BJ (cell line): Measurements from ENCODE around the gene MNS1. TPM values are rescaled to one million over a fixed set of nuclear protein-coding genes. Genes with fewer than 3 reads are reported as not detected.

ENCODE experiments used
- CTCF ChIA-PET: fragments of 350-600 bp; formaldehyde crosslinking; extraction: SDS; loops from one replicate; lab custom pipeline; 2021; ENCODE audit warnings: antibody characterized with exemption, inconsistent platforms; lab: Yijun Ruan, JAX
- POLR2A ChIA-PET: fragments of 300-600 bp; sonication (Branson Sonifier 250); formaldehyde crosslinking; extraction: SDS; loops from one replicate; lab custom pipeline; 2021; ENCODE audit warnings: antibody characterized with exemption; lab: Charles Lee
- DNase-seq: peaks from one replicate; pipeline ENCODE4 v3.0.0-alpha.2; 2011; ENCODE audit warnings: low read depth
- H3K27me3 ChIP-seq: 2 replicates; pipeline ENCODE4 v1.6.0; 2011; ENCODE audit warnings: low read length; ENCODE audit not compliant: control insufficient read depth, insufficient read depth
- H3K36me3 ChIP-seq: 2 replicates; pipeline ENCODE4 v1.5.1; 2011; ENCODE audit warnings: low read length; ENCODE audit not compliant: control insufficient read depth, insufficient read depth
- H3K4me3 ChIP-seq: 2 replicates; pipeline ENCODE4 v1.5.1; 2011; ENCODE audit warnings: low read depth, mild to moderate bottlenecking, control low read depth, low read length
- polyA plus RNA-seq: library from polyadenylated mRNA; depleted of rRNA; stranded (reverse); fragments of >200 nt; gene quantifications from 2 replicates; pipeline ENCODE4 v1.2.3, GENCODE V29; 2011
- TF ChIP-seq, protein P1 (sequence below): IDR thresholded peaks from 2 replicates; pipeline ENCODE4 v1.5.1; 2011; ENCODE audit warnings: low read depth, mild to moderate bottlenecking, control low read depth, inconsistent platforms, low read length, moderate library complexity; ENCODE audit not compliant: insufficient read depth

MNS1 gene
- polyA plus RNA-seq, 1 experiment = 0.32 TPM

DNA sequence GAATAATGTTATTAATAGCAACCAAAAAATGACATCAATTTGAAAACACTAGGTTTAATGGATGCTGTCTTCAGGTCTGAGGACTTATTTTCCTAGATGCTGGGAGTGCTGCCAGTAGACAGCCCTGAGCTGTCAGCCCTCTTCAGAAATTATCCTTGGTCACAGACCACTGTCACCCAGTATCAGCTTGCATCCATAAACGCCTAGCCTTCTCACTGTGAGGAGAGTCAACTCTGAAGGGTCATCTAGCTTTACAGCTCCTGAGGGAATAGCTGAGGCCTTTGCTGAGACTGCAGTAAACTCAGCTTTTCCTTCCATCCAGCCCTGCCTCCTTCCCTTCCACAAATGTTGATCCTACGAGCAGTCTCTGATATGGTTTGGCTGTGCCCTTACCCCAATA is 19.4 kb upstream of the MNS1 start:
- TF ChIP-seq, protein P1, sequence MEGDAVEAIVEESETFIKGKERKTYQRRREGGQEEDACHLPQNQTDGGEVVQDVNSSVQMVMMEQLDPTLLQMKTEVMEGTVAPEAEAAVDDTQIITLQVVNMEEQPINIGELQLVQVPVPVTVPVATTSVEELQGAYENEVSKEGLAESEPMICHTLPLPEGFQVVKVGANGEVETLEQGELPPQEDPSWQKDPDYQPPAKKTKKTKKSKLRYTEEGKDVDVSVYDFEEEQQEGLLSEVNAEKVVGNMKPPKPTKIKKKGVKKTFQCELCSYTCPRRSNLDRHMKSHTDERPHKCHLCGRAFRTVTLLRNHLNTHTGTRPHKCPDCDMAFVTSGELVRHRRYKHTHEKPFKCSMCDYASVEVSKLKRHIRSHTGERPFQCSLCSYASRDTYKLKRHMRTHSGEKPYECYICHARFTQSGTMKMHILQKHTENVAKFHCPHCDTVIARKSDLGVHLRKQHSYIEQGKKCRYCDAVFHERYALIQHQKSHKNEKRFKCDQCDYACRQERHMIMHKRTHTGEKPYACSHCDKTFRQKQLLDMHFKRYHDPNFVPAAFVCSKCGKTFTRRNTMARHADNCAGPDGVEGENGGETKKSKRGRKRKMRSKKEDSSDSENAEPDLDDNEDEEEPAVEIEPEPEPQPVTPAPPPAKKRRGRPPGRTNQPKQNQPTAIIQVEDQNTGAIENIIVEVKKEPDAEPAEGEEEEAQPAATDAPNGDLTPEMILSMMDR = no peak
- CTCF ChIA-PET = interaction anchor here (0.6 to 1.0 kb wide), 3 partner anchors 10 to 885 kb away, joined by 3 to 4 read pairs (median 4); no protein-coding TSS in a partner anchor
- Histone ChIP-seq H3K36me3 (no peaks in the 10 kb centered on the region), H3K4me3 (no peak overlapping the region), H3K27me3 (no peaks in the 10 kb centered on the region; the same call in 1 of the 2 replicates)
- POLR2A ChIA-PET = no interaction called here
- DNase-seq = no peak

DNA sequence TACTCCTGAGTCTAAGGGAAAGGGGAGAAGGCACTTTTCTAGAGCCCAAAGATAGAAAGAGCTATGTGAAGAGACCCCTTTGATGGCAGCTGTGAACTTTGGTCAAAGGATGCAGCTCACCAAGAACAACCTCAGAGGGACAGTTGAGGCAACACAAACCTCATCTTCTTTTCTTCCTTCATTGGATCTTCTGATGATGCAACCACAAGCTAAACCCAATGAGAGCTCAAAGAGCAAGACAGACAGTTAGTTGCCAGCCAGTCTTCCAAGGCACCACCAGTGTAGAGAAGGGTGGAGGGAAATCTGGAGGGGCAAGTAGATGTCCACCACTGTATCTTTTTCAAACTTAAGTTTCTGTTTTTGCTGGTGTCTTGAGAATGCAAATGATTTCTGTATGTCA is 10.4 kb upstream of the MNS1 start:
- POLR2A ChIA-PET = no interaction called here
- DNase-seq = no peak
- TF ChIP-seq, protein P1 = no peak
- Histone ChIP-seq H3K36me3 (no peaks in the 10 kb centered on the region), H3K27me3 (peaks cover 6% of the 10 kb centered on the region), H3K4me3 (no peak overlapping the region)
- CTCF ChIA-PET = no interaction called here

DNA sequence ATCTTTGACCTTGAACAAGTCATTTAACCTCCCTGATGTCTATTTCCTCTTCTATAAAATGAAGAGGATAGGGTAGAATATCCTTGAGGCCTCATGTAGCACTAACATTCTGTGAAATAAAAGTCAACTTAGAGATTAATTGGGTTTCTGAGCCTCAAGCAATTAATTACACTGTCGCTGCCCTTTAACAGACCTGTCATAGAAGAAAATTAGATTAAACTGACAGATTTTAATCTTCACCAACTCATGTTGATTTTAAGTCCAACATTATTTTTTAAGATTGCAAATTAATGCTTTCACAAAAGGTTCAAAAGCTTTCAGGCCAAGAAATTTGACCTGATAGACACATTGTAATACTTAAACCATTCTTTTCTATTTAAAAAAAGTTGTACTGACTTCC is 8.1 kb upstream of the MNS1 start:
- TF ChIP-seq, protein P1 = no peak
- no peaks in the 10 kb centered on the region for H3K36me3 ChIP-seq
- ChIA-PET CTCF (no interaction called here), POLR2A (no interaction called here)
- H3K27me3 ChIP-seq = peaks cover 7% of the 10 kb centered on the region
- no peak overlapping the region for H3K4me3 ChIP-seq
- DNase-seq = no peak

DNA sequence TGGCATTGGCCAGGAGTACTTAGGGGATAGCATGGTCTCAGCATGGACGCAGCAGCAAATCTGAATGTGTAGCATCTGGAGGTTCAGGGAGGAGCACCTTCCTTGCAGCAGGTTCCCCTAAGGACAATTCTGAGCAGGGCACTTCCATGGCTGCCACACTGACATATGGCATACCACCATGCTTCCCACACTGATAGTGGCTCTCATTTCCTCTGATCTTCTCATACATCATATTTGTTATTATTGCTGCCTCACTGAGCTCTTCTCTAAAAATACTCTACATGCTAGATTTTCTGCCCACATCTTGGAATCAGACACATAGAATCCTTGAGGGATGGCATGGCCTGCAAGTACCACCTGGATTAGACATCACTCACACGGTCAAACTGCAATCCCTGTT is 7.3 kb upstream of the MNS1 start:
- H3K36me3 ChIP-seq = no peaks in the 10 kb centered on the region
- TF ChIP-seq, protein P1 = no peak
- no peak overlapping the region for H3K4me3 ChIP-seq
- POLR2A ChIA-PET = no interaction called here
- peaks cover 7% of the 10 kb centered on the region for H3K27me3 ChIP-seq
- CTCF ChIA-PET = no interaction called here
- no peak for DNase-seq

DNA sequence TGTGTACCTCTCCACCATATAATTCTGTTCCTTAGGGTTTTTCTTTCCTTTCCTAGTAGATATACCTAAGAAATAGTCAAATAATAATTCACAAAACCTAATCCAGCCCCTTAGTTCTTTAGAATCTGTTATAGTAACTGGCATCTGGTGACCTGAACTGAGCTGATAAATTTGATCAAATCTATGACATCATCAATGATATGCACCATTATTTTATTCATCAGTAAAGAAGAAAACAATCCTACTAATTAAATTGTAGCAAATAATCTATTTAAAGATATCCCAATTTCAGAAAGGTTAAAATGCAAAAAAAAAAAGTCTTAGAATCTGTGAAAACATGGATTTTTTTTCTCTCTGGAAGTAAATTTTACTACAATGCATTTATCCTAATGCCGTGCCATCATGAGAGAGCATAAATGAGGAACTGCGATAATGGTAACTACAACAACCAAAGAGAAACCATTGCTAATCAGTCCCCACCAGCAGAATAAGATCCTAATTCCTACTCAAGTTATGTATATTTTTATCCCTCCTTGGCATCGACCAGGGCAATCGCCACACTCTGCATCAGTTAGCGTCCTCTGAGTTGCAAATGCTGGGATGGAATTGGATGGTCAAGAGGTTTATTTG is 6.6 kb upstream of the MNS1 start:
- H3K27me3 ChIP-seq = peaks cover 7% of the 10 kb centered on the region
- TF ChIP-seq, protein P1 = no peak
- H3K4me3 ChIP-seq = no peak overlapping the region
- ChIA-PET POLR2A (no interaction called here), CTCF (no interaction called here)
- no peak for DNase-seq
- no peaks in the 10 kb centered on the region for H3K36me3 ChIP-seq
